PC-9 (cell line): Measurements from ENCODE around the gene DHODH. TPM values are rescaled to one million over a fixed set of nuclear protein-coding genes. Genes with fewer than 3 reads are reported as not detected.

Experiments used
- BruUV-seq: library from RNA; stranded (reverse); fragments of 400-500 nt; replicated peaks from 2 replicates; lab custom pipeline; 2021; lab: Mats Ljungman, UMichigan
- CTCF ChIA-PET: fragments of 300-600 bp; sonication (Branson Sonifier 250); formaldehyde crosslinking; loops from one replicate; lab custom pipeline; 2022; ENCODE audit warnings: antibody characterized with exemption; lab: Charles Lee
- POLR2A ChIA-PET: fragments of 300-600 bp; sonication (Branson Sonifier 250); formaldehyde crosslinking; loops from one replicate; lab custom pipeline; 2022; ENCODE audit warnings: antibody characterized with exemption; ENCODE audit not compliant: unreplicated experiment; lab: Charles Lee
- DNase-seq, 2 experiments: peaks; one replicate each; pipeline versions ENCODE4 v3.0.0 to v3.0.0-alpha.2; 2015 to 2022; ENCODE audit warnings: mixed read lengths in 1 of 2
- H2AFZ ChIP-seq: fragments of 200-600 bp; sonication (generic); 2 replicates; pipeline ENCODE4 v1.8.1; 2017; ENCODE audit warnings: antibody characterized with exemption
- H3F3A ChIP-seq: fragments of 200-600 bp; sonication (generic); 2 replicates; pipeline ENCODE4 v1.8.1; 2017; ENCODE audit warnings: antibody characterized with exemption, mild to moderate bottlenecking, low read depth; ENCODE audit not compliant: insufficient read depth
- H3K27ac ChIP-seq: fragments of 200-600 bp; sonication (generic); 2 replicates; pipeline ENCODE4 v1.6.1; 2016; ENCODE audit warnings: mixed run types
- H3K27me3 ChIP-seq: fragments of 200-600 bp; sonication (generic); 2 replicates; pipeline ENCODE4 v1.6.1; 2016; ENCODE audit warnings: low read depth, mixed run types; ENCODE audit not compliant: insufficient read depth
- H3K36me3 ChIP-seq: fragments of 200-600 bp; sonication (generic); 2 replicates; pipeline ENCODE4 v1.6.1; 2016; ENCODE audit warnings: low read depth, mixed run types
- H3K4me1 ChIP-seq: fragments of 200-600 bp; sonication (generic); replicated peaks from 2 replicates; pipeline ENCODE4 v1.6.1; 2016; ENCODE audit warnings: mixed run types; ENCODE audit not compliant: insufficient read depth
- H3K4me2 ChIP-seq: fragments of 200-600 bp; sonication (generic); 2 replicates; pipeline ENCODE4 v1.6.1; 2017; ENCODE audit warnings: mixed run types
- H3K4me3 ChIP-seq: fragments of 200-600 bp; sonication (generic); 2 replicates; pipeline ENCODE4 v1.6.1; 2016; ENCODE audit warnings: mixed run types
- H3K79me2 ChIP-seq: fragments of 200-600 bp; sonication (generic); 2 replicates; pipeline ENCODE4 v1.6.1; 2017; ENCODE audit warnings: low read depth, mixed run types
- H3K9me2 ChIP-seq: fragments of 200-600 bp; sonication (generic); 2 replicates; pipeline ENCODE4 v1.8.1; 2017; ENCODE audit warnings: mild to moderate bottlenecking; ENCODE audit not compliant: insufficient read depth
- H3K9me3 ChIP-seq: fragments of 200-600 bp; sonication (generic); 2 replicates; pipeline ENCODE4 v1.8.1; 2016; ENCODE audit warnings: low read depth; ENCODE audit not compliant: insufficient read depth
- H4K20me1 ChIP-seq: fragments of 200-600 bp; sonication (generic); 2 replicates; pipeline ENCODE4 v1.8.1; 2017; ENCODE audit not compliant: insufficient read depth
- CTCF ChIP-seq: fragments of 200-600 bp; sonication (generic); conservative IDR thresholded peaks from 2 replicates; pipeline ENCODE4 v1.6.1; 2017; ENCODE audit warnings: mixed run types, antibody characterized with exemption, mild to moderate bottlenecking, moderate library complexity
- EZH2 ChIP-seq: fragments of 200-600 bp; sonication (generic); IDR thresholded peaks from 2 replicates; pipeline ENCODE4 v1.8.0; 2017; ENCODE audit warnings: antibody characterized with exemption, low read depth
- intact Hi-C: fragments of 100-400 bp; cut with micrococcal nuclease; formaldehyde crosslinking; loops from one replicate; pipeline ENCODE4 v1.10.0; 2022; ENCODE audit not compliant: unreplicated experiment
- total RNA-seq: library from RNA; stranded (reverse); gene quantifications from 2 replicates; pipeline ENCODE4 v1.2.3, GENCODE V29; 2021

Gene DHODH
- total RNA-seq, 1 experiment from 2014 or later: 10.6 TPM

DNA sequence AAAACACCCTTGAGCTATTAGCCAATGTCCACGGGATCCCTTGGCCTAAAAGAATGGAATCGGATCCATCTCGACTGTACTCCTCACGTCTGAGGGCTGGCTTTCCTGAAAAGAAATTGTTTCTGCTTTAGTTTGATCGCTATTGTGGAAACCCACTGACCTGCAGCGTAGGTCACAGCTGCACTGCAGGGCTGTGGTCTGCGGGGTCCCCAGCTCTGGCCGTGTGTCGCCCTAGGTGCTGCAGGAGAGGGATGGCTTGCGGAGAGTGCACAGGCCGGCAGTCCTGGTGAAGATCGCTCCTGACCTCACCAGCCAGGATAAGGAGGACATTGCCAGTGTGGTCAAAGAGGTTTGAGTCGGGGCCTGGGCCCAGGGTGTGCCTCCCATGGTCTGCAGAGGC lies 13.6 kb downstream of the DHODH start:
- no peak for DNase-seq
- POLR2A ChIA-PET: no interaction called here
- CTCF ChIA-PET: no interaction called here

GRCh38 chr16:72023962-72024361 lies 15.4 kb downstream of the DHODH start:
- Histone ChIP-seq H3K4me1 (no peaks in the 10 kb centered on the region), H3K27ac (no peak overlapping the region), H3K36me3 (0 out of 2 replicates have a peak, but pooled peaks cover 5% of the 10 kb centered on the region), H3K9me3 (no peaks in the 10 kb centered on the region), H3K27me3 (no peaks in the 10 kb centered on the region), H3K4me2 (no peak overlapping the region), H4K20me1 (no peaks in the 10 kb centered on the region), H3K79me2 (no peaks in the 10 kb centered on the region), H3K4me3 (no peak overlapping the region), H3K9me2 (no peaks in the 10 kb centered on the region), H2AFZ (no peak overlapping the region), H3F3A (no peaks in the 10 kb centered on the region)
- no peak for DNase-seq
- no peak for TF ChIP-seq CTCF
- TF ChIP-seq EZH2: no peak
- intact Hi-C loops: no loop called here
- POLR2A ChIA-PET: no interaction called here
- CTCF ChIA-PET: no interaction called here
- BruUV-seq: no TSS peak

More for the DNA sequence above, 13.6 kb downstream of the DHODH start:
- H3F3A ChIP-seq: no peaks in the 10 kb centered on the region
- H4K20me1 ChIP-seq: no peaks in the 10 kb centered on the region
- H3K27me3 ChIP-seq: no peaks in the 10 kb centered on the region
- no TSS peak for BruUV-seq
- H3K4me2 ChIP-seq: no peak overlapping the region
- H3K9me3 ChIP-seq: no peaks in the 10 kb centered on the region
- no peak overlapping the region for H3K4me3 ChIP-seq
- no peaks in the 10 kb centered on the region for H3K9me2 ChIP-seq
- H2AFZ ChIP-seq: no peak overlapping the region
- intact Hi-C loops: no loop called here
- H3K36me3 ChIP-seq: 0 out of 2 replicates have a peak, but pooled peaks cover 5% of the 10 kb centered on the region
- H3K4me1 ChIP-seq: no peaks in the 10 kb centered on the region
- no peak for TF ChIP-seq CTCF
- TF ChIP-seq EZH2: no peak
- no peaks in the 10 kb centered on the region for H3K79me2 ChIP-seq
- no peak overlapping the region for H3K27ac ChIP-seq

GRCh38 chr16:72024862-72025382 lies 16.4 kb downstream of the DHODH start:
- Histone ChIP-seq H3K9me3 (no peaks in the 10 kb centered on the region), H3K27me3 (no peaks in the 10 kb centered on the region), H3K79me2 (no peaks in the 10 kb centered on the region), H3K9me2 (no peaks in the 10 kb centered on the region), H3K36me3 (0 out of 2 replicates have a peak, but pooled peaks cover 5% of the 10 kb centered on the region), H3K27ac (no peak overlapping the region), H3K4me1 (no peaks in the 10 kb centered on the region), H4K20me1 (no peaks in the 10 kb centered on the region), H2AFZ (no peak overlapping the region), H3K4me2 (no peak overlapping the region), H3K4me3 (no peak overlapping the region), H3F3A (no peaks in the 10 kb centered on the region)
- TF ChIP-seq CTCF (no peak), EZH2 (no peak)
- CTCF ChIA-PET: no interaction called here
- intact Hi-C loops: no loop called here
- POLR2A ChIA-PET: no interaction called here
- BruUV-seq: no TSS peak
- no peak for DNase-seq
